T-helper 17 cell (primary cell): ENCODE results near the gene ERGIC1. TPM values are rescaled to one million over a fixed set of nuclear protein-coding genes. Genes with fewer than 3 reads are reported as not detected.
A peak's percentile ranks its signal among the peaks of the same experiment; 100 is the strongest.

Experiments
- ATAC-seq: fragments of 150-1000 bp; cut with Tn5 transposase; 2 replicates; pipeline ENCODE4 v1.10.0; 2021; ENCODE audit warnings: mild to moderate bottlenecking, moderate library complexity
- DNase-seq, 3 donors: peaks; one replicate each; pipeline versions ENCODE4 v3.0.0 to v3.0.0-alpha.2; 2020 to 2021
- H3K9me3 ChIP-seq: one replicate; pipeline ENCODE4 v1.7.0; 2013; ENCODE audit warnings: low read length, mild to moderate bottlenecking; ENCODE audit not compliant: control insufficient read depth, poor library complexity, severe bottlenecking
- H3K27ac Mint-ChIP-seq: one replicate; pipeline ENCODE4 v1.8.0; 2022; ENCODE audit warnings: mild to moderate bottlenecking, moderate library complexity, mixed read lengths
- H3K27me3 Mint-ChIP-seq: one replicate; pipeline ENCODE4 v1.8.0; 2022; ENCODE audit warnings: mixed read lengths
- H3K36me3 Mint-ChIP-seq: one replicate; pipeline ENCODE4 v1.8.0; 2022; ENCODE audit warnings: low read depth, mixed read lengths
- H3K4me1 Mint-ChIP-seq: one replicate; pipeline ENCODE4 v1.8.0; 2022; ENCODE audit warnings: mild to moderate bottlenecking, mixed read lengths
- H3K4me3 Mint-ChIP-seq: one replicate; pipeline ENCODE4 v1.8.0; 2022; ENCODE audit warnings: mild to moderate bottlenecking, moderate library complexity, mixed read lengths
- total RNA-seq, 4 donors: library from RNA in 2 of 4; stranded (reverse) in 2 of 4; gene quantifications; one replicate each; pipeline ENCODE4 v1.2.3 and lab custom pipeline; 2022 to 2026

ERGIC1 gene
- total RNA-seq, 2 donors from 2014 or later, result 50.1 to 53.1 TPM

DNA sequence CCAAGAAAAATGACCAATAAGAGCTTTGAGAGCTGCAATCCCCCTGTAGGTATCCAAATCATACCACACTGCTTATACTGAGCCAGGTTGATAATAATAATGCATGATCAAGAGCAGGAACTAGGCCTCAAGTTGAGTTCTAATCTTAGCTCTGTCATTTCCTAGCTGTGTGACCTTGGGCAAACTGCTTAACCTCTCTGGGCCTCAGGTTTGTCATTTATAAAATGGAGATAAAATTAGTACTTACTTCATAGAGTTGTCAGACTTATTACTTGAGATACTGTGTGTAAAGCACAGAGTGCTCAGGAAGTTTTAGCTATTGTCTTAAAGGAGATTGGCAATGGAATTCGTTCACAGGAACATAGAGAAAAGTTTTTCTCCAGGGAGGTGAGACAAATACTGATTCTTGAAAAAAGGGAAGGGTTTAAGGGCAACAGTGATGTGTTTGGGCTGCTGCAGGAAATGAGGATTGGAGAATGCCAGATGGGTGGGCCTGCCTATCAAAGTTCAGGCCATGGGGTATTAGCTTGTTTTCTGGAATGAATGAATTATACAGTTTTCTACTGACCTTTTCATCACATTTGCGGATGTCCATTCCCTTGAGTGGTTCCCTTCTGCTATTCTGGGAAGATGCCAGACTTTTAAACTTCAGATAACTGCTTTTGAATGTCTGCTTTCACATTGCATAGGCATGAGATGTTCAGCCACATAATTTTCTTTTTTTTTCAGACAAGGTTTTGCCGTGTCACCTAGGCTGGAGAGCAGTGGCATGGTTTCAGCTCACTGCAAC lies 139.3 kb downstream of the ERGIC1 start:
- DNase-seq, result no peak
- H3K4me1 Mint-ChIP-seq, result no peaks in the 10 kb centered on the region
- no peaks in the 10 kb centered on the region for H3K36me3 Mint-ChIP-seq

DNA sequence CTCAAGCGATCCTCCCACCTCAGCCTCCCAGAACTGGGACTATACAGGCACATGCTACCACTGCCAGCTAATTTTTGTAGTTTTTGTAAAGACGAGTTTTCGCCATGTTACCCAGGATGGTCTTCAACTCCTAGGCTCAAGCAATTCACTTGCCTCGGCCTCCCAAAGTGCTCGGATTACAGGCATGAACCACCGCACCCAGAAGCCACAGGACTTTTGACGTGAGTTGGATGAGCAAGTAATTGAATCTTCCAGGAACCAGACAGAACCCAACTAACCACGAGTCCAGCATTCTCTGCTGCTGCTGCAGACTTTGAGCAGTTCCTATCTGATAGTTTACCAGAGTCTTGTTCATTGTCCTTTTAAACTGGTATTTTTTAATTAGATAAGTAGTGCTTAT lies 139.9 kb downstream of the ERGIC1 start:
- Mint-ChIP-seq H3K36me3 (no peaks in the 10 kb centered on the region), H3K27me3 (no peaks in the 10 kb centered on the region)
- DNase-seq, result no peak

More for the DNA sequence above, 139.3 kb downstream of the ERGIC1 start:
- Mint-ChIP-seq H3K27ac (no peak overlapping the region), H3K4me3 (no peak overlapping the region), H3K27me3 (no peaks in the 10 kb centered on the region)
- ATAC-seq, result no peak
- no peaks in the 10 kb centered on the region for H3K9me3 ChIP-seq

DNA sequence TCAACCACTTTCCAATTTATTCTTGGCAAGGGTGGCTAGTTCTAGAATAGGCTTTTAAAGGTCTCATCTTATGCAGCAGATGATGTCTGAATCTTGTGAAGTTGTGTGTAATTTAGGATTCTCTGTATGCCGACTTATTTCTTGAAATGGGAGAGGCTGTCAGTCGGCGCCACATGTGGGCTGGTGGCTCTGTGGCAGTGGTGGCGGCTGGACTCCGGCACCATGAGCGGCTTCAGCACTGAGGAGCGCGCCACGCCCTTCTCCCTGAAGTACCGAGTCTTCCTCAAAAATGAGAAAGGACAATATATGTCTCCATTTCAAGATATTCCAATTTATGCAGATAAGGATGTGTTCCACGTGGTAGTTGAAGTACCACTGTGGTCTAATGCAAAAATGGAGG lies 141.2 kb downstream of the ERGIC1 start:
- no peak overlapping the region for H3K27ac Mint-ChIP-seq
- H3K9me3 ChIP-seq, result no peaks in the 10 kb centered on the region
- H3K4me3 Mint-ChIP-seq, result no peak overlapping the region
- peaks cover 4% of the 10 kb centered on the region for H3K4me1 Mint-ChIP-seq
- DNase-seq (no peak), ATAC-seq (no peak)
- H3K36me3 Mint-ChIP-seq, result no peaks in the 10 kb centered on the region
- no peaks in the 10 kb centered on the region for H3K27me3 Mint-ChIP-seq

More for the DNA sequence above, 139.9 kb downstream of the ERGIC1 start:
- ATAC-seq, result no peak
- Mint-ChIP-seq H3K27ac (no peak overlapping the region), H3K4me1 (peaks cover 3% of the 10 kb centered on the region), H3K4me3 (no peak overlapping the region)
- no peaks in the 10 kb centered on the region for H3K9me3 ChIP-seq

- Mint-ChIP-seq H3K4me3 (no peak overlapping the region), H3K27ac (no peak overlapping the region), H3K36me3 (no peaks in the 10 kb centered on the region), H3K4me1 (peaks cover 10% of the 10 kb centered on the region), H3K27me3 (no peaks in the 10 kb centered on the region)
- DNase-seq, result no peak
- no peaks in the 10 kb centered on the region for H3K9me3 ChIP-seq
- no peak for ATAC-seq
These were observed 145.7 kb downstream of the ERGIC1 start for GRCh38 chr5:172979778-172980177.

GRCh38 chr5:172981931-172982330 lies 147.9 kb downstream of the ERGIC1 start:
- Mint-ChIP-seq H3K4me3 (no peak overlapping the region), H3K4me1 (peaks cover 20% of the 10 kb centered on the region), H3K27me3 (no peaks in the 10 kb centered on the region), H3K27ac (no peak overlapping the region), H3K36me3 (no peaks in the 10 kb centered on the region)
- DNase-seq (no peak), ATAC-seq (no peak)
- no peaks in the 10 kb centered on the region for H3K9me3 ChIP-seq

DNA sequence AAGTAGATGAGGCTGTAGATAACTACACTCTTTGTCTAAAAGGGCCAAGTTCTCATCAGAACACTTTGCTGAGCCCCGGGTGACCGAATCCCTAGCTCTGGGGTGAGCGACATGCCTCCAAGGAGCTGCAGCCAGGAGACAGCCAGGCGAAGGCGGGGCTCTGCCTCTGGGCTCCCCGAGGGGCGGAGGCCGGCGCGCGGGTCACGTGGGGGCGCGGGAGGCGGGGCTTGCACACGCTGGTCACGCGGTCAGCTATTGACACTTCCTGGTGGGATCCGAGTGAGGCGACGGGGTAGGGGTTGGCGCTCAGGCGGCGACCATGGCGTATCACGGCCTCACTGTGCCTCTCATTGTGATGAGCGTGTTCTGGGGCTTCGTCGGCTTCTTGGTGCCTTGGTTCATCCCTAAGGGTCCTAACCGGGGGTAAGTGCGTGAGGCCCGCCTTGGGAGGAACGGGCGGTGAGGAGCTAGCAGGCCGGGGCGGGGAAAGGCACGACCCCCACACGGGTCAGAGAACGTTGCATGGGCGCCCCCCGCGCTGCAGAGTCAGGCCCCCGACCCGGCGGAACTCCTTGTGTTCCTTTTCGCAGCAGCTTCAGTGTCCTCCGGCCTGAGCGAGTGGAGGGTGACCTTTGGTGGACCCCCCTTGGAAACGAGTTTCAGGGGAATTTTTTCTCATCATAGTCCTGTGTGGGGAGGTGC lies 149.6 kb downstream of the ERGIC1 start, which contains the start of gene ATP6V0E1:
Gene ATP6V0E1 (plus strand): TSS at position 230 of the 702 bp plus-strand sequence. CDS start 90 bp downstream, at position 320.
- ATAC-seq (peak; percentile 86), DNase-seq (peak; percentile 91)
- Mint-ChIP-seq H3K27me3 (no peaks in the 10 kb centered on the region), H3K27ac (peak within 1 kb of the TSS; percentile 95), H3K4me1 (peaks cover 19% of the 10 kb centered on the region), H3K36me3 (peaks cover 2% of the 10 kb centered on the region), H3K4me3 (peak within 1 kb of the TSS; percentile 95)
- no peaks in the 10 kb centered on the region for H3K9me3 ChIP-seq

DNA sequence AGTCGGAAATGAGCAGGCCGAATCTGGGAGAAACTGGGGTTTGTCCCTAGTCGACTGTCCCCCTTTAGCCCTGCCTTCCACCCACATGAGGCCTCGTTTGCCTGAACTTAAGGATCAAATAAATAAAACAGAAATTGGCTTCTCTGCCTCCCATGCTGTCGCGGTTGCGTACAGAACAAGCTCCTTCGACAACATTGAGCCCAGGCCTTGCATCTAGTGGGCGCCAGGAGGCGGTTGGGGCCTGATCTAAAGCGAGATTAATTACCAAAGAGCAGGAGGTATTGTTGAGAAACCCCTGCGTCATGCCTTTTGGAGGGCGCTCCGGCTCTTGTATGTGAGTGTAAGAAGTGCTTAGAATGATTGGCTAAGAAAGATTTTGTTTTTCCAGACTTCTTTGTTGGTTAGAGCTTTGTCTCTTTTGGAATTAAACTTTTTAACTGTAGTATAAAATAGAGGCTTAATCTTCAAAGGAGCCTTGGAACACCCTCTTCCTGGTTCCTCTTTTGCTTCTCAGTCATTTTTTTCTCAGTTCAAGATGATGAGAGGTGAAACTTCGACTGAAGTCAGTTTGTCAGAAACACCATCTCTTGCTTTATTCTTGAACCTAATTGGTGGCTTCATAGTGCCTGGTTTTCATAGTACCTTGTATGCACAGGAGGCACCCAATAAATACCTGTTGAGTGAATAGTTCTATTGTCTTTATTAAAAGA lies 150.3 kb downstream of the ERGIC1 start:
- Mint-ChIP-seq H3K4me1 (peaks cover 16% of the 10 kb centered on the region), H3K4me3 (peak overlapping the region; percentile 95), H3K27me3 (no peaks in the 10 kb centered on the region), H3K27ac (peak overlapping the region; percentile 95), H3K36me3 (peaks cover 2% of the 10 kb centered on the region)
- peak; percentile 40 to 64 (median 62) for DNase-seq
- peak; percentile 86 for ATAC-seq
- H3K9me3 ChIP-seq, result no peaks in the 10 kb centered on the region

DNA sequence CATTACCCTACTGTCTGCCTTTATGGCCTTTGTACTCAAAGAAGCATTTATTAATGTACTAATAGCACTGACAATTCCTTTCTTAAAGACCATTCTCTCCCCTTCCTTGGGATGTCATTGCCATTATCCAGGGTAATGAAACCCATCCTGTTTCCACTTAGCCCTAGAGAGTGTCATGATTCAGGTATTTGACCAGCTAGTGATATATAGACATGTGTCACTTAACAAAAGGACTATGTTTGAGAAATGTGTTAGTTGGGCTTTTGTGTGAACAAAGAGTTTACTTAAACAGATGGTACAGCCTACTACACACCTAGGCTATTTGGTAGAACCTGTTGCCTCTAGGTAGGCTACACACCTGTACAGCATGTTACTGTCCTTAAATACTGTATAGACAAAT lies 151.5 kb downstream of the ERGIC1 start:
- Mint-ChIP-seq H3K27ac (peak overlapping the region; percentile 95), H3K36me3 (peaks cover 2% of the 10 kb centered on the region), H3K4me3 (peak overlapping the region; percentile 86), H3K4me1 (peaks cover 16% of the 10 kb centered on the region), H3K27me3 (no peaks in the 10 kb centered on the region)
- ATAC-seq (no peak), DNase-seq (no peak)
- H3K9me3 ChIP-seq, result no peaks in the 10 kb centered on the region

DNA sequence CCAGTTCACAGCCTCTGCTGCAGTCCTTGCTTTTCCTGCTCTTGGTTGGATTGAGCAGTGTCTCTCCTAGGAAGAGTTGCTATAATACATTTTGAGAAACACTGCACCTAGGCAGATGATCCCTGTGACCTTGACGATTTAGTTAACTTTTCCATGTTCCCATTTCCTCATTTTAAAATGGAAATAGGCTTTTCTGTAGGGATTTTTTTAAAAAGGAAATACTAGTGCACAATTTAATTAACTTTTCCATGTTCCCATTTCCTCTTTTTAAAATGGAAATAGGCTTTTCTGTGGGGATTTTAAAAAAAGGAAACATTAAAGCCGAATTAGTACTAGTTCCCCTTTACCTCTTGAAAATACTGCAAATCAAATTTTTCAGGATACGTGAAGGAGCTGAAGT lies 154.2 kb downstream of the ERGIC1 start:
- H3K9me3 ChIP-seq, result no peaks in the 10 kb centered on the region
- Mint-ChIP-seq H3K36me3 (peaks cover 9% of the 10 kb centered on the region), H3K27me3 (no peaks in the 10 kb centered on the region), H3K4me1 (peaks cover 32% of the 10 kb centered on the region), H3K4me3 (no peak overlapping the region), H3K27ac (no peak overlapping the region)
- ATAC-seq, result no peak
- no peak for DNase-seq

- no peaks in the 10 kb centered on the region for H3K27me3 Mint-ChIP-seq
- ATAC-seq (no peak), DNase-seq (no peak)
- H3K9me3 ChIP-seq, result no peaks in the 10 kb centered on the region
- peak overlapping the region; percentile 72 for H3K27ac Mint-ChIP-seq
- peaks cover 14% of the 10 kb centered on the region for H3K36me3 Mint-ChIP-seq
- H3K4me3 Mint-ChIP-seq, result no peak overlapping the region
- H3K4me1 Mint-ChIP-seq, result peaks cover 29% of the 10 kb centered on the region
These were observed 156.7 kb downstream of the ERGIC1 start for GRCh38 chr5:172990776-172991175.

DNA sequence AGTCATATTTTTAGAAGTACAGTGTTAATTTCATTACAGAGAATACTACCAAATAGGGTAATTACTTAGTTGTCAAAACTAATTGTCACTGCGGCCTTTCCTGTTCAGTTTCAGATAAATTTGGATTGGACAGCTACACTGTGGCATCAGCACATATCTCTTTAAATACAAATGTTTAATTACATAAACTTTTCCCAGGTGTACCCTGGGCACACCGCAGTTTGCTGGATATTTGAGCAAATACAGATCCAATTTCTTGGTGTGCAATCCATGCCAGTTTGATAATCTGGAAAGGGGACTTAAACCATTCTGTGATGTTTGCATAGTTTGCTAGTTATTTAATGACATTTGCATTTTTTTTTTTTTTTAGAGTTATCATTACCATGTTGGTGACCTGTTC lies 160.4 kb downstream of the ERGIC1 start:
- H3K9me3 ChIP-seq, result no peaks in the 10 kb centered on the region
- ATAC-seq, result no peak
- no peak for DNase-seq
- H3K4me1 Mint-ChIP-seq, result peaks cover 28% of the 10 kb centered on the region
- no peaks in the 10 kb centered on the region for H3K27me3 Mint-ChIP-seq
- peak overlapping the region; percentile 82 for H3K27ac Mint-ChIP-seq
- peaks cover 12% of the 10 kb centered on the region for H3K36me3 Mint-ChIP-seq
- H3K4me3 Mint-ChIP-seq, result peak overlapping the region; percentile 43

GRCh38 chr5:172999372-172999973 lies 165.4 kb downstream of the ERGIC1 start:
- no peaks in the 10 kb centered on the region for H3K9me3 ChIP-seq
- Mint-ChIP-seq H3K4me1 (peaks cover 45% of the 10 kb centered on the region), H3K27ac (no peak overlapping the region), H3K36me3 (no peaks in the 10 kb centered on the region), H3K4me3 (no peak overlapping the region), H3K27me3 (no peaks in the 10 kb centered on the region)
- no peak for ATAC-seq
- no peak for DNase-seq

DNA sequence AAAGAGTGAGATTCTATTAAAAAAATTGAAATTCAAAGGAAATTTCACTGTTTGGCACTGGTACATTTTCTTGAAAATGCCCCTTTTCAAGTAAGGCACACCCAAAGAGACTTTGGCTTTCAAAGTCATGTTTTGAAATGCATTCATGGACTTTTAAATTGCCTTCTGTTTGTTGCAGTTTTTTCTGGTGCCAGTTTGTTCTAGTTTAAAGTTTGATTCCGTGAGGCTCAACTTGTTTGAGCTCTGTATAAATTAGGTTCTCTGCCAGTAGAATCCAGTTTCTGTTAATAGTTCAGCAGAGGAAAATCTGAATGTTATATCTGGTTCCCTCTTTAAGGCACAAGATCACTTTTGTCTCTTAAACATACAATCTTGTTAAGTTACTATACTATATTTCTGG lies 165.9 kb downstream of the ERGIC1 start:
- H3K9me3 ChIP-seq, result no peaks in the 10 kb centered on the region
- Mint-ChIP-seq H3K4me3 (no peak overlapping the region), H3K4me1 (peaks cover 50% of the 10 kb centered on the region), H3K27ac (no peak overlapping the region), H3K36me3 (no peaks in the 10 kb centered on the region), H3K27me3 (no peaks in the 10 kb centered on the region)
- ATAC-seq (no peak), DNase-seq (no peak)
